NCI-H2196 (cell line): ENCODE results near the gene FADD.
"Not testable (repeated sequence)": the region's sequence is repeated elsewhere in the genome, so short reads cannot be mapped to it uniquely, and the experiment has no call there.

Experiments used
- DNase-seq: peaks from one replicate; lab custom pipeline; 2025; ENCODE audit not compliant: unreplicated experiment; lab: John Stamatoyannopoulos, UW

Gene FADD

GRCh38 chr11:70180906-70181305 lies 22.2 kb upstream of the FADD start:
- no peak for DNase-seq

- DNase-seq: no peak
Measured at GRCh38 chr11:70182266-70182665, 20.8 kb upstream of the FADD start.

GRCh38 chr11:70183032-70183431 lies 20.1 kb upstream of the FADD start:
- DNase-seq: no peak

- DNase-seq: no peak
Measured at GRCh38 chr11:70183483-70184176, 19.5 kb upstream of the FADD start.

- no peak for DNase-seq
Measured at GRCh38 chr11:70184396-70184795, 18.7 kb upstream of the FADD start.

GRCh38 chr11:70185348-70186055 lies 17.6 kb upstream of the FADD start:
- no peak for DNase-seq

- DNase-seq: no peak
Measured at GRCh38 chr11:70186420-70186819, 16.7 kb upstream of the FADD start.

- no peak for DNase-seq
Measured at GRCh38 chr11:70186936-70187335, 16.2 kb upstream of the FADD start.

- DNase-seq: no peak
Measured at GRCh38 chr11:70187771-70188170, 15.3 kb upstream of the FADD start.

GRCh38 chr11:70189622-70190021 lies 13.5 kb upstream of the FADD start:
- no peak for DNase-seq

GRCh38 chr11:70191495-70192140 lies 11.5 kb upstream of the FADD start:
- DNase-seq: peak; percentile 69

- DNase-seq: no peak
Measured at GRCh38 chr11:70192666-70193410, 10.3 kb upstream of the FADD start.

- no peak for DNase-seq
Measured at GRCh38 chr11:70193411-70194292, 9.4 kb upstream of the FADD start.

- no peak for DNase-seq
Measured at GRCh38 chr11:70194792-70195791, 8.0 kb upstream of the FADD start.

- no peak for DNase-seq
Measured at GRCh38 chr11:70200212-70200844, 2.8 kb upstream of the FADD start.

- not testable (repeated sequence) for DNase-seq
Measured at GRCh38 chr11:70201047-70201446, 2.0 kb upstream of the FADD start.

- no peak for DNase-seq
Measured at GRCh38 chr11:70201882-70202861, 924 bp upstream of the FADD start.
